HepG2 (cell line): ENCODE results near the gene BPIFB6. TPM values are rescaled to one million over a fixed set of nuclear protein-coding genes. Genes with fewer than 3 reads are reported as not detected.
A peak's percentile ranks its signal among the peaks of the same experiment; 100 is the strongest.

Experiments used
- ATF7-NPFF ChIP-seq: sonication (generic); formaldehyde crosslinking; IDR thresholded peaks from 2 replicates; pipeline ENCODE4 v1.8.1; 2023; ENCODE audit warnings: mild to moderate bottlenecking, low read depth, missing genetic modification reagents, moderate library complexity
- BRD4 ChIP-seq: sonication (generic); formaldehyde crosslinking; IDR thresholded peaks from 2 replicates; pipeline ENCODE4 v1.4.0; 2020; ENCODE audit warnings: missing genetic modification reagents
- ELF3 ChIP-seq: IDR thresholded peaks from 2 replicates; pipeline ENCODE4 v1.6.1; 2016; ENCODE audit warnings: missing genetic modification reagents, missing compliant biosample characterization
- ELK4 ChIP-seq: sonication (generic); formaldehyde crosslinking; IDR thresholded peaks from 2 replicates; pipeline ENCODE4 v1.9.0; 2021; ENCODE audit warnings: missing genetic modification reagents, borderline replicate concordance
- HDAC6 ChIP-seq: fragments of 200-600 bp; sonication (generic); IDR thresholded peaks from 2 replicates; pipeline ENCODE4 v1.7.0; 2017; ENCODE audit warnings: mild to moderate bottlenecking, antibody characterized with exemption, low read length, low read depth
- ISL2 ChIP-seq: sonication (generic); formaldehyde crosslinking; IDR thresholded peaks from 2 replicates; pipeline ENCODE4 v1.5.0; 2020; ENCODE audit warnings: missing genetic modification reagents
- KDM6A ChIP-seq: IDR thresholded peaks from 2 replicates; pipeline ENCODE4 v1.6.1; 2016; ENCODE audit warnings: low read depth
- PLSCR1 ChIP-seq: sonication (generic); formaldehyde crosslinking; IDR thresholded peaks from 2 replicates; pipeline ENCODE4 v1.5.0; 2020; ENCODE audit warnings: missing genetic modification reagents, mild to moderate bottlenecking, borderline replicate concordance
- PRPF4 ChIP-seq: fragments of 200-400 bp; formaldehyde crosslinking; IDR thresholded peaks from 2 replicates; pipeline ENCODE4 v1.6.1; 2016; ENCODE audit warnings: low read length, low read depth; ENCODE audit not compliant: poor library complexity, severe bottlenecking
- RFX3 ChIP-seq: IDR thresholded peaks from 2 replicates; pipeline ENCODE4 v1.6.1; 2016; ENCODE audit warnings: missing biosample characterization, missing genetic modification reagents
- RXRB ChIP-seq: IDR thresholded peaks from 2 replicates; pipeline ENCODE4 v1.6.1; 2016; ENCODE audit warnings: borderline replicate concordance, missing genetic modification reagents, missing compliant biosample characterization
- YEATS4 ChIP-seq: sonication (generic); formaldehyde crosslinking; IDR thresholded peaks from 2 replicates; pipeline ENCODE4 v1.4.0; 2020; ENCODE audit warnings: missing genetic modification reagents, borderline replicate concordance
- ZBTB44 ChIP-seq: sonication (generic); formaldehyde crosslinking; IDR thresholded peaks from 2 replicates; pipeline ENCODE4 v1.4.0; 2020; ENCODE audit warnings: missing genetic modification reagents
- ZFP41 ChIP-seq: sonication (generic); formaldehyde crosslinking; IDR thresholded peaks from 2 replicates; pipeline ENCODE4 v1.4.0; 2020; ENCODE audit warnings: mild to moderate bottlenecking, missing genetic modification reagents, borderline replicate concordance
- ZFP82 ChIP-seq: sonication (generic); formaldehyde crosslinking; IDR thresholded peaks from 2 replicates; pipeline ENCODE4 v1.5.1; 2020; ENCODE audit warnings: mild to moderate bottlenecking, missing genetic modification reagents, borderline replicate concordance
- ZNF101 ChIP-seq: sonication (generic); formaldehyde crosslinking; IDR thresholded peaks from 2 replicates; pipeline ENCODE4 v1.4.0; 2020; ENCODE audit warnings: mild to moderate bottlenecking, low read depth, missing genetic modification reagents, borderline replicate concordance
- ZNF224 ChIP-seq: sonication (generic); formaldehyde crosslinking; IDR thresholded peaks from 2 replicates; pipeline ENCODE4 v1.5.0; 2020; ENCODE audit warnings: mild to moderate bottlenecking, missing genetic modification reagents
- ZNF235 ChIP-seq: sonication (generic); formaldehyde crosslinking; IDR thresholded peaks from 2 replicates; pipeline ENCODE4 v1.8.1; 2023; ENCODE audit warnings: mild to moderate bottlenecking, missing genetic modification reagents, borderline replicate concordance
- ZNF446 ChIP-seq: sonication (generic); formaldehyde crosslinking; IDR thresholded peaks from 2 replicates; pipeline ENCODE4 v1.5.0; 2020; ENCODE audit warnings: mild to moderate bottlenecking, missing genetic modification reagents
- ZNF616 ChIP-seq: sonication (generic); formaldehyde crosslinking; IDR thresholded peaks from 2 replicates; pipeline ENCODE4 v1.5.0; 2020; ENCODE audit warnings: low read depth, mild to moderate bottlenecking, missing genetic modification reagents
- ZNF639 ChIP-seq: conservative IDR thresholded peaks from 2 replicates; pipeline ENCODE4 v1.6.1; 2018; ENCODE audit warnings: missing genetic modification reagents
- ZNF792 ChIP-seq: IDR thresholded peaks from 2 replicates; pipeline ENCODE4 v1.6.1; 2016
- ZNF83 ChIP-seq: sonication (generic); formaldehyde crosslinking; IDR thresholded peaks from 2 replicates; pipeline ENCODE4 v1.4.0; 2020; ENCODE audit warnings: missing genetic modification reagents, mild to moderate bottlenecking, borderline replicate concordance
- polyA plus RNA-seq, 8 experiments: library from polyadenylated mRNA; depleted of rRNA in 3 of 8; stranded (reverse) in 7 of 8; unstranded in 1 of 8; fragments of >200 nt; fragmentation: Illumina TruSeq in 4 of 8; extraction: Trizol in 4 of 8; gene quantifications; 2 replicates each; pipeline versions ENCODE4 v1.2.1 to v1.2.3, GENCODE V29; 2011 to 2016; ENCODE audit warnings: low read depth in 4 of 8, missing spikeins in 1 of 8, mixed read lengths in 1 of 8; ENCODE audit not compliant: insufficient read depth in 1 of 8
- total RNA-seq, 5 experiments: library from RNA; depleted of rRNA; stranded (reverse); fragments of >200 nt; fragmentation: Illumina TruSeq; extraction: Trizol; gene quantifications; 2 replicates each; pipeline ENCODE4 v1.2.3, GENCODE V29; 2016; ENCODE audit warnings: low read depth in 1 of 5
- TF ChIP-seq, protein P1 (sequence below): sonication (generic); formaldehyde crosslinking; IDR thresholded peaks from 2 replicates; pipeline ENCODE4 v1.5.1; 2020; ENCODE audit warnings: missing genetic modification reagents, mild to moderate bottlenecking, borderline replicate concordance

Gene BPIFB6
- total and polyA plus RNA-seq, 2 of the 13 experiments (the other 11 are each of a cell fraction or from before 2014, with no cell fraction given): 0.13 to 1.7 TPM

GRCh38 chr20:33009214-33010132 lies 22.0 kb upstream of the BPIFB6 start (continued):
- TF ChIP-seq ZNF639 (CRISPR knock-in tag) (peak; percentile 50; the same call in 1 of the 2 replicates), PRPF4 (no peak), HDAC6 (no peak), ZNF792 (CRISPR knock-in tag) (peak; percentile 99), ZFP82 (peak; percentile 90), ZNF616 (CRISPR knock-in tag) (peak; percentile 80), BRD4 (CRISPR knock-in tag) (peak; percentile 56; the same call in 1 of the 2 replicates), PLSCR1 (CRISPR knock-in tag) (no peak; the same call in 1 of the 2 replicates), ELK4 (CRISPR knock-in tag) (0 out of 2 replicates have a peak, but pooled peaks have one; percentile 54), ATF7-NPFF (CRISPR knock-in tag) (peak; percentile 93), ZNF83 (CRISPR knock-in tag) (no peak; the same call in 1 of the 2 replicates), RXRB (peak; percentile 99), ZNF235 (CRISPR knock-in tag) (no peak), YEATS4 (CRISPR knock-in tag) (no peak; the same call in 1 of the 2 replicates), ZNF224 (peak; percentile 79), ZBTB44 (CRISPR knock-in tag) (peak; percentile 25), ELF3 (CRISPR knock-in tag) (peak; percentile 100), KDM6A (CRISPR knock-in tag) (peak; percentile 65), ZNF446 (CRISPR knock-in tag) (no peak), ZNF101 (CRISPR knock-in tag) (peak; percentile 95; the same call in 1 of the 2 replicates), ZFP41 (CRISPR knock-in tag) (peak; percentile 98), RFX3 (peak; percentile 47; the same call in 1 of the 2 replicates), ISL2 (CRISPR knock-in tag) (peak; percentile 92)
- TF ChIP-seq, protein P1, sequence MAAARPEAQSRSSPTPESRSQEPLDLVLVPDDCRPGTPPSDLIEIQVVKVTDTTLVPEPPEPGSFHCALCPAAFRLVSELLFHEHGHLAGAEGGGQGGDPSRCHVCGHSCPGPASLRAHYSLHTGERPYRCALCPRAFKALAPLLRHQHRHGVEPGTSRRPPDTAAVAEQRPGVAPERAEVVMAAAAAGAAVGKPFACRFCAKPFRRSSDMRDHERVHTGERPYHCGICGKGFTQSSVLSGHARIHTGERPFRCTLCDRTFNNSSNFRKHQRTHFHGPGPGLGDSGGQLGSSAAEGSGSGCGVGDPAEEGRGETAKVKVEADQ (CRISPR knock-in tag): peak; percentile 70; the same call in 1 of the 2 replicates
